ENCODE data around the gene NSD1.
A peak's percentile ranks its signal among the peaks of the same experiment; 100 is the strongest.

The NSD1 gene

GRCh38 chr5:177133096-177133852 lies at the start of gene NSD1:
NSD1 (plus strand) TSS chr5:177133773; CDS start chr5:177135104, 1,331 bp downstream.
- DNase-seq (ENCODE audit: low read depth in 2 of 2): peak; percentile 64 to 71

- DNase-seq (ENCODE audit: low read depth in 2 of 2): no peak
Measured at GRCh38 chr5:177084175-177084574, 49.4 kb upstream of the NSD1 start.

GRCh38 chr5:177085985-177086653 lies 47.5 kb upstream of the NSD1 start:
- DNase-seq (ENCODE audit: low read depth in 2 of 2): no peak

GRCh38 chr5:177086654-177087397 lies 46.7 kb upstream of the NSD1 start, which contains the start of gene FGFR4:
FGFR4 (plus strand) TSS chr5:177086915; CDS start chr5:177089603, 2,688 bp downstream.
- peak; percentile 12 to 21 for DNase-seq (ENCODE audit: low read depth in 2 of 2)

GRCh38 chr5:177087398-177088005 lies 46.1 kb upstream of the NSD1 start:
- no peak for DNase-seq (ENCODE audit: low read depth in 2 of 2)

GRCh38 chr5:177089127-177089526 lies 44.4 kb upstream of the NSD1 start:
- no peak for DNase-seq (ENCODE audit: low read depth in 2 of 2)

- no peak for DNase-seq (ENCODE audit: low read depth in 2 of 2)
Measured at GRCh38 chr5:177089825-177090641, 43.5 kb upstream of the NSD1 start.

GRCh38 chr5:177090813-177091212 lies 42.8 kb upstream of the NSD1 start:
- no peak for DNase-seq (ENCODE audit: low read depth in 2 of 2)

GRCh38 chr5:177091232-177091631 lies 42.3 kb upstream of the NSD1 start:
- no peak for DNase-seq (ENCODE audit: low read depth in 2 of 2)

- DNase-seq (ENCODE audit: low read depth in 2 of 2): no peak
Measured at GRCh38 chr5:177092178-177093081, 41.1 kb upstream of the NSD1 start.

- DNase-seq (ENCODE audit: low read depth in 2 of 2): no peak
Measured at GRCh38 chr5:177093082-177093712, 40.4 kb upstream of the NSD1 start.

GRCh38 chr5:177093803-177094202 lies 39.8 kb upstream of the NSD1 start:
- DNase-seq (ENCODE audit: low read depth in 2 of 2): no peak

GRCh38 chr5:177094224-177095087 lies 39.1 kb upstream of the NSD1 start:
- peak in 1 of 2 experiments; percentile 8 for DNase-seq (ENCODE audit: low read depth in 2 of 2)

GRCh38 chr5:177095088-177095669 lies 38.4 kb upstream of the NSD1 start:
- DNase-seq (ENCODE audit: low read depth in 2 of 2): no peak

- no peak for DNase-seq (ENCODE audit: low read depth in 2 of 2)
Measured at GRCh38 chr5:177096162-177097015, 37.2 kb upstream of the NSD1 start.

- no peak for DNase-seq (ENCODE audit: low read depth in 2 of 2)
Measured at GRCh38 chr5:177097016-177097985, 36.3 kb upstream of the NSD1 start.

All from fibroblast of skin of left biceps (primary cell).